NCI-H1417 treated with DMSO at 0.1 percent for 48 hours (cell line): ENCODE data around the gene SKIC8.

ENCODE experiments used
- DNase-seq: peaks from one replicate; lab custom pipeline; 2025; lab: John Stamatoyannopoulos, UW

The SKIC8 gene

DNA sequence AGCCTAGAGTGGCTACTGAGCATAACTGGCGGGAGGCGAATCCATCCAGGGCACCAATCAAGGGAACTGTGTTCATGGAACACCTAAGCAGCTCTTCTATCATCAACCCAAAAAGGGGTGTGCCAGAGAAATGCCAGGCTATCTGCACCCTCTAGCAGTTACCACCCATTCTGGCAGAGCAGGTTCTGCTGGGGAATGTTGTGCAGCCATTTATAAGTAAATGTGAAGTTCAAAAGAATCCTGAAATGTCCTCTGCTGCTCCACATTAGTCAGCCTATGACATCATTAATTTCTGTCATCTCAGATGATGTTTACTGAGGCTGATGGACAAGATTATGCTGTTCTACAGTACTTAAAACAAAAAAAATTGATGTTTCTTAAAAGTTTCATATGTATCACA, 7.7 kb downstream of the SKIC8 start:
- DNase-seq, result no peak

DNA sequence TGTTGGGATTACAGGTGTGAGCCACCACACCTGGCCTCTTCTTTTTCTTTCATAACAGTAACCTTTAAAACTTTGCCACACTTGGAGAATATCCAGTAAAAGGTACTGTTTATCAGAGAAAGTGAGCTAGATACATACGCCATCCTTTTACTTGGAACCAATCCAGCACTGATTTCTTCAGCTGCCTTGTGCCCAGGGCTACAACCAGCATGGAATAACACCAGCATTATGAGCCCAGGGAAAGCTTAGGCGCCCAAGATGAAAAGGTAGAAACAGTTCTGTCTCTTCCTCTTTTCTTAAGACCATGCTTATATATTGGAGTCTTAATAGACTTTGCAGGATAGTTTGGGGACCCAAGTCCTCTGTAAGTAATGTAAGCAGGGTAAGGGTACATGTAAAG, 8.4 kb downstream of the SKIC8 start:
- DNase-seq, result no peak

DNA sequence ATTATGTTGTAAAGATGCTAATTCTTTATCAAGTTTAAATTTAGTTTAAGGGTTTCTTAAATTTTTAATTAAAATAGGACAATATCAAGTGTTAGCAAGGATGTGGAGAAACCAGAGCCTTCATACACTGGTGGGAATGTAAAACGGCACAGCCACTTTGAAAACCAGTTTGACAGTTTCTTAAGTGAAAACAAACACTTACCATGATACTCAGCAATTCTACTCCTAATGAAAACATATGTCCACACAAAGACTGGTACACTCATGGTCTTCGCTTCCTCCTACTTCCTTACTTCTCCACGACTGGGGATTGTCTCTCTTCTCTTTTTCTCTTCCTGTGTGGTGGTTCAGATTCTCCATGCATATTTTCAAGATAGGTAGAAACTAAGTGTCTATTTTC, 9.2 kb downstream of the SKIC8 start:
- no peak for DNase-seq

DNA sequence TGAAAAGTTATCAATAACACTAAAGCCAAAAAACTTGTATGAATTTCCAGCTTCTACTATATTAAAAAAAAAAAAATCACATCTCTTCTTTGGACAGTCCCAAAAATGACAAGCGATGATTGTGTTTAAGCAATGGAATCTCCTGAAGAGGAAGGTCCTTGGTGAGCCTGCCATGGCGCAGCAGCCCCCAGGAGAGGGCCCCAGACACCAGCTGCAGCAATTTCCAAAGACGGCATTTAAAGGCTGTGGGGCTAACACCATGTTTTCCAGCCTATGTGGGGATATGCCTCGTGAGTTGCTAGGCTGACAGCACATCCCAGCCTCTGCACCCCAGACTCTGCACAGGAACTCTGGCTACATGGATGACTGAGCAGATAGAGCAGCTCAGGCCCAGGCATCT, 14.7 kb downstream of the SKIC8 start:
- DNase-seq, result no peak

DNA sequence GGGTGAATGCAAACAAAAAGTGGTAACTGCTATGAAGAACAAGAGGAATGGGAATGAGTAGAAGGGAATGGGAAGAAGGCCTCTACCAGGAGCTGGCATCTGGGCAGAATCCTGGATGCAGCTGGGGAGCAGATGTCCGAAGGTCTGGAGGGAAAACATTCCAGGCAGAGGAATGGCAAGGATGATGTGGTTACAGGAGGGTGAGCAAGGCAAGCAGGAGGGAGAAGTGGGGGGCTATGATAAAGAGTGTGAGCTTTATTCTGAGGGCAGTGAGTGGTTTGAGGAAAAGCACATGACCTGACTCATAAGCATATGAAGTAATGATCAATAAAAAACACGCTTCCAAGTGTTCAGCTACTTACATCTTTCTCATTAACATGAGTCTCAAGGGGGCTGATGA, 17.1 kb downstream of the SKIC8 start:
- no peak for DNase-seq

DNA sequence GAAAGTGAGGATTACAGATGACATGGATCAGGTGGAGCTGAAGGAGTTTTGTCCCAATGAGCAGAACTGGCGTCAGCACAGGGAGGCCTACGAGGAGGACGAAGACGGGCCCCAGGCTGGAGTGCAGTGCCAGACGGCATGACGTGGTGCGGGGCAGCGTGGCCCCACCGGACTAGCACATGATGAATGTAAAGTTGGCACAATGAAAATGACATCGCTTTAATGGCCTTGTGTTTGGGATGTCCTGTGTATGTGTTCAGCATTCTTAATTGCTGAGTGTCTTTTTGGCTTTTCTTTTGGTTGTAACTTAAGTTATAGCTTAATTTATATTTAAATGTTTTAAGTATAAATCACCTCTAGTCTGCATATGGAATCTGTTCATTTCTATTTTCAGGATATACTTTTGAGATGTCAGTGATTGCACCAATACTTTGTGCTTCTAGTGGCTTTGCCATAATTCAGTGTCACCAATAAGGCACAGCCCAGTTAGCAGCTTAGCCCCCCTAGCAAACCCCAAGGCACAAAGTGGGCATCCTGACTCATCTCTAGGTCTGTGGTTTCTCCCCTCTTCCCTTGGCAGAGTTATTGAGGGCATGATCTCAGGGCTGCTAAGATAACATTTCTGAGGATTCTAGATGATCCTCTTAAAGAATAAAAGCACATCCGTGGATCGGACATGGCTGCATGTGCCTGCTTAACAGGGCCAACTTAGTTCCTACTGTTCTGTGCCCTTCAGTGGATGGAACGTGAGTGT, 18.9 kb downstream of the SKIC8 start:
- DNase-seq, result no peak

DNA sequence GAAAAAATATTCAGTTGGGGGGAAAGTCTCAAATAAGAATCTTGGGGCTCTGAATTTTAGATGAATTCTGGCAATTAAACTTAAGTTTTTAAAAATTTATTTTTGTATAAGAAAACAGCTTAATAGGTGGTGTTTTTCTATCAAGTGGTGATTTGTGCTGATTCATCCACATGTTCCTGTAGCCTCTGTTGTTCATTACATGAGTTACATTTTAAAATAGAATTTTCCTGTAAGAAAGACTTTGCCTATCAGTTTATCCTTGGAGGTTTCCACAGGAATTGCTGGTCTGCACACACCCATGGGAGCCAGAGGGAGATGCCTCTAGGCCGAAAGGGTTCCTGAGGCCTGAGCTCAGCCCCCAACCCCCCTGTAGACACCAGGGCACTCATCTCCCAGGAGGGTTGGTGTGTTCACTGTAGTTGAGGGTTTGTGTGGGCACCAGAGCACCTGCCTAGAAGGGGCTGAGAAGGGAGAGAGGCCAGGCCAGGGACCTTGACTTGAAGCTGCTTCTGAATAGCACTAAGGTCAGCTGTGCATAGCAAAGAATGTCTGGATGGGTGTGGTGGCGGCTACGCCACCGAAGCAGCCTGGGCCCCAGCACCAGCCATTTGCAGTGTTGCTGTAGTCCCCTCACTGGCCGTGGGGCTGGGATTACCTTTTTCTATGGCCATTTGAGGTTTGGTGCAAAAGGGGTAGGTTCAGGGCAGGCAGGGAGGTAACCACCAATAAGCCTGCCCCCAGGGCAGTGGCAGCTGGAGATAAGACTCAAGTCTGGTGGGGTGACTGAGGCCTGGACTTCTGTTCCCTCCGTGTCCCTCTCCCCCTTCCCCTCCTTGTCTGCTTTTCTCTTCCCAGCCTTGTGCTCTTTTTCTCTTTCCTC, 23.1 kb downstream of the SKIC8 start:
- no peak for DNase-seq

DNA sequence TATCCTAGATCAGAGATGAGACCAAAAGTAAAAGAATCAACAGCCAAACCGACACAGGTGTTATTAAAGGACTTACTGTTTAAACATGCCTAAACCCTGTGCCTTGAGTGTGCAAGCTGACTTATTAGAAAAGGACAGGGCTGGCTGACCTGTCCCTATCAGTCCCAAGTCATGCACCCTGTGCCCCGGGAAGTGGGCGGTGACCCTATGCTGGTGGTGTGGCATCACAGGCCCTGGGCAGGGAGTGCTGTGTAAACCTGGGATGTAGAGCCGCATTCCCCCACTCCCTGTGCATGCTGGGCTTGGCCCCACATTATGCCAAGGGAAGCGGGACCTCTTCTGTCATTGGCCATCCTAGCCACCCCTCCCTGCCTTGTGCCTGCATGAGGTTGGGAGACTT, 24.4 kb downstream of the SKIC8 start:
- DNase-seq, result no peak

- DNase-seq, result no peak
Measured at GRCh38 chr15:78272776-78273175, 26.6 kb downstream of the SKIC8 start.

DNA sequence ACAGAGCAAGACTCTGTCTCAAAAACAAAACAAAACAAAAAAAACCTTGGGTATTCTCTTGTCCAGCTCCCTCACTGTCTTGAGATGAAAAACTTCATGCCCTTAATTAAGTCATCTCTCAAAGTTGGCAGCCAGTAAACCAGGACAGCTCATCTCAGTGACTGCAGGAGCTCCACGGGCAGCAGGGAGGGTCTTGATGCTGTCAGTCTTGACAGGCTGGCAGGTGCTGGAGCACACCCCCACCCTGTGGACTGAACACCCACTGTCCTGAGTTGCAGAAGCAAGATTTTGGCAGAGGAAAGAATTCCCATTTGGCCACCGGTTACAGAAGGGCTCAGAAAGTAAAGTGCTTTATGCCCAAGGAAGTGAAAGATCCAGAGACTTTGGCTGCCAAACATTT, 27.1 kb downstream of the SKIC8 start:
- DNase-seq, result no peak

DNA sequence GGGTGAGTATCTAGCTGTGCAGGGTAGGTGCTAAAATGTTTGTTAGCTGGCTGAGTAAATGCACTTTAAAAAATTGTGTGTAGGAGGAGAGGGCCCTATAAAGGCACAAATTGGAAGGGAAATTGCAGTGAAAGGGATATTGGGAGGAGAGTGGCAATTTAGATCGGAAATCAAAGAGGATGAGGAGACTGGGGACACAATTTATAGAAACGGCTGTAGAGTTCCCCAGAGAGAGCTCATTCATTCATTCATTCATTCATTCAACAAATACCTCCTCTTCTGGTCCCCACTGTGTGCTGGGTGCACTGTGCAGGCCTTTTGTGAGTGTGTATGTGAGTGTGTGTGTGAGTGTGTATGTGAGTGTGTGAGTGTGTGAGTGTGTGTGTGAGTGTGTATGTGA, 32.6 kb downstream of the SKIC8 start:
- no peak for DNase-seq

- DNase-seq, result no peak
Measured at GRCh38 chr15:78266229-78266628, 33.2 kb downstream of the SKIC8 start.

GRCh38 chr15:78265752-78266224, 33.6 kb downstream of the SKIC8 start:
- no peak for DNase-seq

- DNase-seq, result no peak
Measured at GRCh38 chr15:78265137-78265460, 34.3 kb downstream of the SKIC8 start.

DNA sequence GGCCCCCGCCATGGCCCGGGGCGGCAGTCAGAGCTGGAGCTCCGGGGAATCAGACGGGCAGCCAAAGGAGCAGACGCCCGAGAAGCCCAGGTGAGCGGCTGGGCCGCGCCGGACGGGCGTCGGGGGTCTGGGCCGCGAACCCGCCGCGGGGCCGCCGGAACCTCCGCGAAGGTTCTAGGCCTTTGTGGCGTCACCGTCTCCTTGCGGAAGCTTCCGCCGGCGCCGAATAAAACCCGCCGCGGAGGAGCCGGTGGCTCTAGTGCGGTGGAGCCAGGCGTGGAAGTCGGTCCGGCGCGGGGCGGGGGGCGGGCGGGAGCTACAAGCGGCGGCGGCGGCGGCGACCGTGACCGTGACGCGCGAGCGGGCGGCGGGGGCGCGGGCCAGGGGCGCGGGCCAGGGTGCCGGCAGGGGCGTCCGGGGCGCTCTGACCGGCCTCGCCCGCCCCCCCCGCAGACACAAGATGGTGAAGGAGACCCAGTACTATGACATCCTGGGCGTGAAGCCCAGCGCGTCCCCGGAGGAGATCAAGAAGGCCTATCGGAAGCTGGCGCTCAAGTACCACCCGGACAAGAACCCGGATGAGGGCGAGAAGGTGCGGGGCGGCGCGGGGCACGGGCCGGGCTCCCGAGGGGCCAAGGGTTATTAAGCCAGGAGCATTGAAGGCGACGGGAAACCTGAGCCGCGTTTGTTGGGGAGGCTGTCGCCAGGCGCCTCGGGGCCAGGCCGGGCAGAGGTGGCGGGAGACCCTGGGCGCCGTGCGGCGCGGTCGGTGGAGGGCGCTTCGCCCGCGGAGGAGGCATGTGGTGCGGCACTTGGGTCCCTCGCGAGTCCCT, 34.9 kb downstream of the SKIC8 start, which contains the start of gene DNAJA4:
DNAJA4 (plus strand) TSS at position 259 of the 833 bp plus-strand sequence; CDS start at position 461, 202 bp downstream.
- DNase-seq, result no peak

GRCh38 chr15:78263907-78264303, 35.5 kb downstream of the SKIC8 start:
- no peak for DNase-seq

- no peak for DNase-seq
Measured at GRCh38 chr15:78263351-78263781, 36.0 kb downstream of the SKIC8 start.

DNA sequence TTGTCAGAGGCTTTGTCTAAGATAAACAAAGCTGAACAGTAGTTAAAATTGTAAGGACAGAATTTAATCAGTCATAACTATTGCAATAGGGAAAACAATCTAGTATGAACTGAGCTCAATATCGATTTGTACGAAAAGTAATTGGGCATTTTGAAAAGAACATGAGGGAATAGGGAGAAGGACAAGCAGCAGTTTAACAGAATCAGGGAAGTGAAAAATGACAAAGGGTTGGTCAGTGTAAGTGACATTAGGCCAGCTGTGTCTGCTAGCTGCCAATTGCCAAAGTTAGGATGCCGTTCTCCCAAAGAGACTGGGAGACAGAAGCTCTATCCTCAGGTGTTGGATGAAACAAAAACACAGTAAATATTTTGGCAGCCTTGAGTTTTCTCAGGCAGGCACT, 38.3 kb downstream of the SKIC8 start:
- DNase-seq, result no peak

DNA sequence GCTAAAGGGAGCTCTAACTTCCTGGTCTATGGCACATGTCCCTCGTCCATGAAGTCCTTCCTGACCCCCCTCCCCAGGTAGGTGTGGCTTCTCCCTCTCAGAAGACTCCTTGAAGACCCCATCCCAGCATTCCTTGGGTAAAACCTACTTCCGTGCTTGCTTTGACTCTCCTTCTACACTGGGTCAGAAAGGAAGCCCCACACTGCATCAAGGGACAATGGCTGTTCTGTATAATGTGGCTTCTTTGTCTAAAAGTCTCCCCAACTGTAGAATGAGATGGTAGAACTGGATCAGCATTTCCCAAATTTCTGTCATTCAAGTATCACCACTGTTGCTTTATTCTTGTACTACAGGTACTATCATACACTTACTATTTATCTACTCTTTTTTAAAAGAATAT, 38.9 kb downstream of the SKIC8 start:
- DNase-seq, result no peak

GRCh38 chr15:78259232-78259631, 40.2 kb downstream of the SKIC8 start:
- DNase-seq, result no peak

DNA sequence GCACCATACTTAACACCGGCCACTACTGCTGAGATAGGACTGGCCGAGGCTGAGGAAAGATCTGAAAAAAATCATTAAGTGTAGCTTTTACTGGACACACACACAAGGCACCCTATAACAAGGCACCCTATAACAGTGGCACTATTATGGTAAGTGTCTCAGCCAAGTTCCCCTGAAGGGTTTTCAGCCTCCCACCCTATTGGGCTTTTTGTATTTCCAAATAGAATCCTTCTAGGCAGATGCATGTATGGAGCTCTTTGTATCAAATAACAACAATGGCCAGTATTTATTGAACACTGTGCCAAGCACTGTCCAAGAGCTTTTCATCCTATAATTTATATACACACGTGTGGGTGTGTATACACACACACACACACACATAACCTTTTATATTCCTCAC, 41.7 kb downstream of the SKIC8 start:
- no peak for DNase-seq

DNA sequence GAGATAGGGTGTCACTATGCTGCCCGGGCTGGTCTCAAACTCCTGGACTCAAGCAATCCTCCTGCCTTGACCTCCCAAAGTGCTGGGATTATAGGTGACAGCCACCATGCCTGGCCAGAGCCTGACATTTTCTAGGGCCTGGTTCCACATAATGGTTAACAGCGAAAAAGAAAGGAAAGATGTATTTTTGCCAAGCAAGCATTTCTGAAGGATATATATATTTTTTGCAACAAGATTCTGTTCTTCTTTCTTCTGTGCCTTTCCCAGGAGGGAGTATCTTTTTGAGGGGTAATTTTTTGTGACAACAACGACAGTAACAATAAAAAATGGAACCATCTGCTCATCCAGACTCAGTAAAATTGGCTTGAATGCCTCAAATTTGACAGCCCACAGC, 43.4 kb downstream of the SKIC8 start:
- DNase-seq, result no peak
